HG03520 (cell line): ENCODE measurements around the gene SLC8B1.

ENCODE experiments used
- ATAC-seq: cut with Tn5 transposase; IDR thresholded peaks from one replicate; pipeline ENCODE4 v1.9.1; 2021; ENCODE audit warnings: mild to moderate bottlenecking, moderate library complexity; ENCODE audit not compliant: unreplicated experiment

SLC8B1 gene

DNA sequence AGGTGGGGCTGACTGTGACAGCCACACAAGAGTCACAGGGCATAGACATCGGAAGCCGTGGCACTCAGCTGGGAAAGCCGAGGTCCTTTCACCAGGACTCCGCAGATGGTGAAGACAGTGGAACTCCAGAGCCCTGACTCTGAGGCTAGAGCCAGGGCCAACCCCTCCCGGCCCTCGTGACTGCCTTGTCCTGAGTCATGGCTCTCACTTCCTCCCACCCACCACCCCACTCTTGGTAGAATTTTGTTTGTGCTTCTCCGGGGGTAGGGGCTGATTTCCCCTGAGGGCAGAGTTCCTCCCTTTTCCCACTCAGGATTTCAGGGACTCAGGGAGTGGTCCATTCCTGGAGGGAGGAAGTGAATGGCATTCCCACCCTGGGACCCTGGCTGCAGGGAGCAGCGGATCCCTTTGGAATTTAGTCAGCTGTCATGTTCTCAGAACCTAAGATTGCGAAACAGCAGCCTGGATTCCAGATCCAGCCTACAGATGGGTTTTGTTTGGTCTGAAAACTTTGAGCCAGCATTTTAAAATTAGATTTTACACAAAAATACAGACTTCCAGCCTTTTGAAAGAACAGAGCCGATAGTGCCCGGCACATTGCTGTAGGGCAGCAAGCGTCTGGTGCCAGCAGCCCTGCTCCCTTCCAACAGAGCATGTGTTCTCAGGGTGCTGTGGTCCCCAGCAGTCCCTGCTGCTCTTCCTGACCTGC is 62.9 kb downstream of the SLC8B1 start:
- ATAC-seq, result no peak

- no peak for ATAC-seq
These were observed 63.5 kb downstream of the SLC8B1 start for GRCh38 chr12:113271466-113271852.

- no peak for ATAC-seq
These were observed 64.2 kb downstream of the SLC8B1 start for GRCh38 chr12:113270709-113271009.

- ATAC-seq, result no peak
These were observed 65.5 kb downstream of the SLC8B1 start for GRCh38 chr12:113269257-113269943.

GRCh38 chr12:113268621-113269020 is 66.3 kb downstream of the SLC8B1 start:
- no peak for ATAC-seq

DNA sequence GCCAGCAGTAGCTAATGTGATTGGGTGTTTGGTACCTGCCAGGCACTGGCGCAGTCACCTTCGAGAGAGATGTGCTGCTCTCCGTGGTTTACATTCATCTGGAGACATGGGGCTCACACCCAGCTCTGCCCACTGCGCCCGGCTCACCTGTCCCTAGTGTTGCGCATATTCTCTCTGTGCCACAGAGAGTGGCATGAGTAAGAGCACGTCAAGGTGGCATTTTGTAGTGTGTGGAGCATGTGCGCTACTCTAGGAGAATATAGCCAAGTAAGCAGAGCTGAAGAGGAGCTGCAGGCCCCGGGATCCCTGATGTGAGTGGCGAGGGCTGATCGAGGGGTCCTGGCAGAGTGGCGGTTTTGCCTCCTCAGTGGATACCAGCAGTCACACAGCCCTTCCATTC is 66.8 kb downstream of the SLC8B1 start:
- no peak for ATAC-seq

- no peak for ATAC-seq
These were observed 67.3 kb downstream of the SLC8B1 start for GRCh38 chr12:113267621-113268020.

DNA sequence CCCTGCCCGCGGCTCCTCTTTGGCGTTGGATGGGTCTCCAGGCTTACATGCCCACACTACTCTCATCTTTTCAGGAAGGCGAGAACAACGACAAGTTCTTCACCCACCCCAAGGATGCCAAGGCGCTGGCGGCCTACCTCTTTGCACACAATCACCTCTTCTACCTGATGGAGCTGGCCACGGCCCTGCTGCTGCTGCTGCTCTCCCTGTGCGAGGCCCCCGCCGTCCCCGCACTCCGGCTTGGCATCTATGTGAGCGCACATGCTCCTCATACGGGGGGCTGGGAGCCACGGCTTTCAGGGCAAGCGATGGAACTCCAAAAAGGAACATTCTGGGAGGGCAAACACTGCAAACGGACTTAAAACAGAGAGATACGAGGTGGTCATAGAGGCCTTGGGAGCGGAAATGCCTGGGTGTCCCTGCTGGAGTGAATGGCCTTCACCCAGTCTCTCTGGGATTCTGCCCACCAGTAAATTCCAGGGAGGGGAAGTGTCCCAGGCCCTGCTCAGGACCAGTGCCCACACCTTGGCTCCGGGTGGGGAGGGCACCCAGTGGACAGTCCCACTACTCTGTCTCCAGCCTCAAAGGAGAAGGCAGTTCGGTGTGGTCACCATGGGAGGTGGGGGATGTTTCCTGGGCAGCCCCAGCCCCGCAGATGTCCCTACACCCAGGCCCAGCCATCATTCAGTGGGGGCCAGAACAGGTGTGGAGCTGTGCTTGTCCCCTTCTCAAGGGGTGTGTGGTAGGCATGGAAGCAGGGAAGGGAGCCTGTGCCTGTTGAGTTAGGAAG is 68.6 kb downstream of the SLC8B1 start:
- ATAC-seq, result no peak

GRCh38 chr12:113263431-113263963 is 71.4 kb downstream of the SLC8B1 start:
- no peak for ATAC-seq

GRCh38 chr12:113262710-113263109 is 72.2 kb downstream of the SLC8B1 start:
- no peak for ATAC-seq

- ATAC-seq, result no peak
These were observed 73.0 kb downstream of the SLC8B1 start for GRCh38 chr12:113261847-113262470.

- ATAC-seq, result no peak
These were observed 74.1 kb downstream of the SLC8B1 start for GRCh38 chr12:113260636-113261300.

DNA sequence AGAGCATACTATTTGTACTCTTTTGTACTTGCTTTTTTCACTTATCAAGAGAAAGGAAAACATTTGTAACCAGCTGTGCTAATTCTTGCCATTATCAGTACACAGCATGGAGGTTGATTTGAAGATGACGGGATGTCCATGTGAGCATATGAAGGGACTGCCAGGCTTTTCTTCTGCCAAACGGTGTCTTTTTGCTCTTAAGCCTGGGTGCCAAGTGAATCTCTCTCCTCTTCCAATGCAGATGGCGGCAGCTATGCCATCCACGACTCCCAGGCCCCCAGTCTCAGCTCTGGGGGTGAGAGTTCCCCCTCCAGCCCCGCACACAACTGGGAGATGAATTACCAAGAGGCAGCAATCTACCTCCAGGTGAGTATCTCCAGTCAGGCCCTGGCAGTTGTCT is 74.8 kb downstream of the SLC8B1 start:
- no peak for ATAC-seq

GRCh38 chr12:113257564-113257963 is 77.3 kb downstream of the SLC8B1 start:
- ATAC-seq, result no peak

DNA sequence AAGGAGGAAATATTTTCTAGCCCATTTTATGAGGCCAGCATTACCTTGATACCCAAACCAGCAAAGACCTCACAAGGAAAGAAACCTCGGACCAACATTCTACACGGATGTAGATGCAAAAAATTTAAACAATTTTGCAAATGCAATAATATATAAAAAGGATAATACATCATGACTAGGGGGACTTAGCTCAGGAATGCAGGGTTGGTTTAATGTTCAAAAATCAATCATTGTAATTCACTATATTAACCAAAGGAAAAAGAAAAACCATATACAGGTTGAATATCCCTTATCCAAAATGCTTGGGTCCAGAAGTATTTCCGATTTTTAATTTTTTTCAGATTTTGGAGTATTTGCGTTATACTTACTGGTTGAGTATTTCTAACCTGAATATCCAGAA is 80.6 kb downstream of the SLC8B1 start:
- ATAC-seq, result no peak

DNA sequence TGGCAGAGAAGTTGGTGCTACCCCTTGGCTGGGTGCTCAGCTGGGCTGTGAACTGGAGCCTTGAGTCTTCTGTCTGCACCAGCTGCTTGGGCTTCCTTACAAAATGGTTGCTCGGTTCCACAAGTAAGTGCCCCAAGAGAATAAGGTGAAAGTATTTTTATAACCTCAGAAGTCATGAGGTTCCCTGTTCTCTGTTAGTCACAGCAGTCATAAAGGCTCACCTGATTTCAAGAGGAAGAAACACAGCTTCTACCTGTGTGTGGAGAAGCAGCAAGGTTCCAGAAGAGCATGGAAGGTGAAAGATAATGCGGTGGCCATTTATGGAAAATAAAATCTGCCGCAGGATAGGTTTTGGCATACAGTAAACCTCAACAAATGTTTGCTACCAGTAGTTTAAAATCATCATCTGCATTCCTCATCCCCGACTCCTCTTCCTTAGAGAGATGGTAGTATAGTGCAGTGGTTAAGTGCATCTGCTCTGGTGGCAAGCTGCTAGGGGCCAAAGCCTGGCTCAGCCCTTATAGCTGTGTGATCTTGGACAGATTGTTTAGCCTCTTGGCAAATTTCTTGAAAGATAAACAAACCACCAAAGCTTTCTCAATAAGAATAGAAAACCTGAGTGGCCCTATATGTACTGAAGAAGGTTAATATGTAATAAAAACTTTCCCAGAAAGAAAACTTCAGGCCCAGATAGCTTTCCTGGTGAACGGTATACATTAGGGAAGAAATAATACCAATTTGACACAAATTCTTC is 81.2 kb downstream of the SLC8B1 start:
- no peak for ATAC-seq

DNA sequence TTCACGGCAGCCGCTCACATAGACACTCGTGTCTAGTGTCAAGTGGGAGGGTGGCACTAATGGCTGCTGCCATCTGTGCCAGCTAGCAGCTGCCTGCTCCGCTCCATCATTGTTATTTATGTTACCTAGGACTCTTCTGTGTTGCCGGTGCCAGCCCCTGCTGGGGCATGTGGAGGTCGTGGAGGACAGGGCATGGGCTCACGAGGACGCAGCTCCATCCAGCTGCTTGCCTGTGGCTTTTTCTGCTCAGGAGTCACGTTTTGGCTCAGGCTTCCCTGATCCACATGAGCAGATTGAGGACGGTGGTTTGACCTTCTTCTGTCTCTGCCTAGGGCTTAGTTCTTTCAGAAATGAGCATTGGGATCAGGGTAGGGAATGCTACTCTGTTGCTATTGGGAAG is 82.4 kb downstream of the SLC8B1 start:
- ATAC-seq, result no peak

DNA sequence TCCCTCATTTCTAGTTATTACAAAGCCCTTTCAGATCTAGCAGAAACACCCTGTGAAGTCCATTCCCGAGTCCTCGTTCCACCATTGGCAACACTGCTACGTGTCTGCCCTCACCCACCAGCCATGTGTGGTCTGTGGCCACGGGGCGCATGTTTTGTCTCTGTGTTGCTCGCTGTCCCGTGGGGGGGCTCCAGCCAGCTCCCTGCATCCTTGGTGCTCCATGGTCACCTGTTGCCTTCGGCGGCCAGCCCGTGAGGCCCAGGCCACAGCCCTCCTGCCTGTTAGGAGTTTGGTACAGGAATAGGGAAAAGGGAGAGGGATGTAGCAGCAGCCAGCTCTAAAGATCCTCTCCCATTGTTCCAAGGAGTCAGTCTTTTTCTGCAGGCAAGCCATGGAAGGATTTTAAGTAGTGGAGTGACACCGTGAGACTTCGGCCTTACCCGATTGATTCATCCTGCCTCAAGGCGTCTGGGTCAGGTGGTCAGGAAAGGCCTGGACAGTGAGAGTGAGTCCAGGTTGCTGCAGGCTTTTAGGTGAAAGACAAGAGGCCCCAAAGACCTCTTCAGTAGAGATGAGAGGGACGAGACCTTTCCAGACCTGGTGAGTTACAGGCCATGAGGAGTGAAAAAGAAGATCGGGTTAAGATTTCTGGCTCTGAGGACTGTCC is 83.4 kb downstream of the SLC8B1 start:
- ATAC-seq, result no peak

DNA sequence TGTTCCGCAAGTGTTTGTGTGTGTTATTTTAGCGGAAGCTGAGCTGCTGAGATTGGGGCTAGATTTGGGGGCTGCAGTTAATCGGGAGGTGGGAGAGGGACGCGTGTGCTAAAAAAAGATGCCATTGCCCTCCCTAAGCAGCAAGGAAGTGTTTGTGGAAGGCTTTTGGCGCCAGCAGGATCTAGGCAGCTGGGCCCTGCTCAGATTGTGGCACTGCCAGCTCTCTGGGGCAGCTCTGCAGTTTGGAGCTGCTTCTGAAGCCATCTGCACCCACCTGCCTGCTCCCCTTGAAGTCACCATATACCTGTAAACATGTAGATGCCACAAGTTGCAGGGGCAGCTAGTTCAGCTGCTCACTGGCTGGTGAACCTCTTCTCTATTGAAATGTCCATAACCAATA is 84.9 kb downstream of the SLC8B1 start:
- ATAC-seq, result no peak

DNA sequence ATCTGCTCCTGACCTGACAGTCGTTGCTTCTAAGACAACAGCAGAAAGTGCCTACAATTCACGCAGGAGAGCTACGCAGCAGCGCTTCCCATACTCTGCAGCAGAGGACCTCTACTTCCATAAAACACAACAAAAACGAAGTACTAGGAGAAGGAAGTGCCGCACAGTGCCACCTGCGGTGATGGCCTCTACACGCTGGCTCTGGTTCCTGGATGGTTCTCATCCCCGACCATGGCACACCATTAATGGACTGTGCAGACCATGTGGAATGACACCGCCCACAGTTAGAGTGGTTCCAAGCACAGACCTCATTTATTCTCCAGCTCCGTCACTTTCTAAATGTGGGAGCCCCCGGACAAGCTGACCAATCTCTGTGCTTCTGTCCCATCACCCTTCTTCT is 85.4 kb downstream of the SLC8B1 start:
- ATAC-seq, result no peak
